ENCODE data around the gene KCP.

The KCP gene

GRCh38 chr7:128854396-128854795 lies 56.1 kb downstream of the KCP start:
- DNase-seq (ENCODE audit: low read depth), result no peak

- DNase-seq (ENCODE audit: low read depth), result no peak
Observed at GRCh38 chr7:128853799-128854198, 56.7 kb downstream of the KCP start.

DNA sequence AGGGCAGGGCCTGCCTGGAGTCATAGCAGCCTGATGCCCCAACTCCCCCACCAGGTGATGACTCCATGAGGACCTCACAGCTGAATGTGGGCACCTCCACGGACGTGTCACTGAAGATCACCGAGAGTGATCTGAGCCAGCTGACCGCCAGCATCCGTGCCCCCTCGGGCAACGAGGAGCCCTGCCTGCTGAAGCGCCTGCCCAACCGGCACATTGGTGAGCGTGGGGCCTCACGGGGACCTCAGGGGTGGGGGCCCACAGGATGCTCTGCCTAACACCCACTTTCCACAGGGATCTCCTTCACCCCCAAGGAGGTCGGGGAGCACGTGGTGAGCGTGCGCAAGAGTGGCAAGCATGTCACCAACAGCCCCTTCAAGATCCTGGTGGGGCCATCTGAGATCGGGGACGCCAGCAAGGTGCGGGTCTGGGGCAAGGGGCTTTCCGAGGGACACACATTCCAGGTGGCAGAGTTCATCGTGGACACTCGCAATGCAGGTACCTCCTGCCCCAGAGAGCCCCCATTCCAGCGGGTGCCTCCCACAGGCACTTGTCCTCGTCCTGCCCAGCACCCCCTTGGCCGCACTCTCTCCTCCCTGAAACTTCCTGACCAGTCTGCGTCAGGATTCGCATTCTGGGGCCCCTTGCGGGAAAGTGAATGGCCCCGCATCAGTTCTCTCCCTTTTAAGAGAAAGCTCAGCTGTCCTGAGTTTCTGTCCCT lies 57.8 kb downstream of the KCP start:
- DNase-seq (ENCODE audit: low read depth), result no peak

DNA sequence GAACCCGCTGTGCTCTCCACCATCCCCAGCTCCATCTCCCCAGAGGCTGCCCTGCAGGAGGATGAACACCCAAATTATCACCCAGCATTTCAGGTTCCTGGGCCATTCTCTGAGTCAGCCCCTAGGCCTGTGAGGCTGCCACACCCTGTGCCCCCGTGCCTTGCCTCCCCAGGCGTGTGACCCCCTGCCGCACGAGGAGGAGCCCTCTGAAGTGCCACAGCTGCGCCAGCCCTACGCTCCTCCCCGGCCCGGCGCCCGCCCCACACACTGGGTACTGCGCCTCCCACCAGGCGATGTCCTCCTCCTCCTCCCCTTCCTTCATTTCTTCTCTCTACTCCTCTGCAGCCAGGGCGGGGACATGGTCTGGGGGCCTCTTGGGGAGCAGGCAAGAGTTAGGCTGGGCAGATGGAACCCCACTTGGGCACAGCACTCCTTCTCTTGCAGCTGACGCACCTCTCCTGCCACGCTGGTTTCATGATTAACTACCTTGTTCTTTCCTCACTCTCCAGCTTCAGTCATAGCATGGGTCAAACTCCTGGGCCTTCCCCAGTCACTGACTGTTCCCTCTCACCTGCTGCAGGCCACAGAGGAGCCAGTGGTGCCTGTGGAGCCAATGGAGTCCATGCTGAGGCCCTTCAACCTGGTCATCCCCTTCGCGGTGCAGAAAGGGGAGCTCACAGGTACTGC lies 60.6 kb downstream of the KCP start:
- no peak for DNase-seq (ENCODE audit: low read depth)

- no peak for DNase-seq (ENCODE audit: low read depth)
Observed at GRCh38 chr7:128849156-128849515, 61.4 kb downstream of the KCP start.

- no peak for DNase-seq (ENCODE audit: low read depth)
Observed at GRCh38 chr7:128848289-128849155, 62.0 kb downstream of the KCP start.

DNA sequence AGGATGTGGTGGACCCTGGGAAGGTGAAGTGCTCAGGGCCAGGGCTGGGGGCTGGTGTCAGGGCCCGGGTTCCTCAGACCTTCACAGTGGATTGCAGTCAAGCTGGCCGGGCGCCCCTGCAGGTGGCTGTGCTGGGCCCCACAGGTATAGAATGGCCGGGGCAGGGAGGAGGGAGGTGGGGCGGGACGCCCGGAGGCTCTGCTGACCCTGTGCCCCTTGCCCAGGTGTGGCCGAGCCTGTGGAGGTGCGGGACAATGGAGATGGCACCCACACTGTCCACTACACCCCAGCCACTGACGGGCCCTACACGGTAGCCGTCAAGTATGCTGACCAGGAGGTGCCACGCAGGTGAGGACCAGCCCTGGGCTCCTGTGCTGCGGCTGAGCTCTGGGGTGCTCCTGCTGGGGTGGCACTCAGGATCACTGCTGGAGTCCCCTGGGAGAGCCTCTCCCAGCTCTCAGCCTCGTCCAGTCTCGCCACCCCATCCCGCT lies 62.7 kb downstream of the KCP start:
- DNase-seq (ENCODE audit: low read depth), result no peak

DNA sequence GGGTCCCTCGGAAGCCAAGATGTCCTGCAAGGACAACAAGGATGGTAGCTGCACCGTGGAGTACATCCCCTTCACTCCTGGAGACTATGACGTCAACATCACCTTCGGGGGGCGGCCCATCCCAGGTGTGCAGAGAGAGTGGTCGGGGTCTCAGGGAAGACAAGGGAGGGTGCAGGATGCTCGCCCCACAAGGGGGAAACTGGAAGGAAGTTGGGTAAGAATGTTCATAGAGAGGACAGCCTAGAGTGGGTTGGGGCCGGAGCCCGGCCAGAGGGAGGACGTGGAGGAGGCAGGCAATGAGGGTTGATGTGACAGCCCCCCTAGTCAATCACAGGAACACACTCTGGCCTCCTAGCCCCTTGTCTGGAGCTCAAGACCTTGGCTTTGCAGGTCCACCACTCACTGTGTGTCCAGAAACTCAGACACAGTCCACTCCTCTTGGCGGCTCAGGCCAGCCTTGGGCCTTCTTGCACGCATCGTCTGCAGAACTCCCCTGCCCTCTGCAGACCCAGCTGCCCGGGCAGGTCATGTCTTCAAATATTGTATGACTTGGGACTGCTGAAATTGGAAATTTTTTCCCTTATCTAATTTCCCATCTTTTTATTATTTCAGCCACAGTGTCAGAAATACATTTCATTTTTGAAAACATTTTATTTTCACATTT lies 63.6 kb downstream of the KCP start:
- DNase-seq (ENCODE audit: low read depth), result no peak

DNA sequence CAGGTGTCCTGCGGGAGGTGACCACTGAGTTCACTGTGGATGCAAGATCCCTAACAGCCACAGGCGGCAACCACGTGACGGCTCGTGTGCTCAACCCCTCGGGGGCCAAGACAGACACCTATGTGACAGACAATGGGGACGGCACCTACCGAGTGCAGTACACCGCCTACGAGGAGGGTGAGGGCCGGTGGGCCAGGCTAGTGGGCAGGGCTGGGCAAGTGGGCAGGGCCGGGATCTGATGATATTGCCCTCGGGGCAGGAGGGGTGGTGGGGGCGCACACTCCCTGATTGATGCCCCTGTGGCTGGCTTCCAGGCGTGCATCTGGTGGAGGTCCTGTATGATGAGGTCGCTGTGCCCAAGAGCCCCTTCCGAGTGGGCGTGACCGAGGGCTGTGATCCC lies 64.5 kb downstream of the KCP start:
- DNase-seq (ENCODE audit: low read depth), result no peak

- DNase-seq (ENCODE audit: low read depth), result no peak
Observed at GRCh38 chr7:128845475-128845874, 65.0 kb downstream of the KCP start.

- DNase-seq (ENCODE audit: low read depth), result no peak
Observed at GRCh38 chr7:128844777-128845311, 65.7 kb downstream of the KCP start.

GRCh38 chr7:128843938-128844621 lies 66.4 kb downstream of the KCP start:
- no peak for DNase-seq (ENCODE audit: low read depth)

DNA sequence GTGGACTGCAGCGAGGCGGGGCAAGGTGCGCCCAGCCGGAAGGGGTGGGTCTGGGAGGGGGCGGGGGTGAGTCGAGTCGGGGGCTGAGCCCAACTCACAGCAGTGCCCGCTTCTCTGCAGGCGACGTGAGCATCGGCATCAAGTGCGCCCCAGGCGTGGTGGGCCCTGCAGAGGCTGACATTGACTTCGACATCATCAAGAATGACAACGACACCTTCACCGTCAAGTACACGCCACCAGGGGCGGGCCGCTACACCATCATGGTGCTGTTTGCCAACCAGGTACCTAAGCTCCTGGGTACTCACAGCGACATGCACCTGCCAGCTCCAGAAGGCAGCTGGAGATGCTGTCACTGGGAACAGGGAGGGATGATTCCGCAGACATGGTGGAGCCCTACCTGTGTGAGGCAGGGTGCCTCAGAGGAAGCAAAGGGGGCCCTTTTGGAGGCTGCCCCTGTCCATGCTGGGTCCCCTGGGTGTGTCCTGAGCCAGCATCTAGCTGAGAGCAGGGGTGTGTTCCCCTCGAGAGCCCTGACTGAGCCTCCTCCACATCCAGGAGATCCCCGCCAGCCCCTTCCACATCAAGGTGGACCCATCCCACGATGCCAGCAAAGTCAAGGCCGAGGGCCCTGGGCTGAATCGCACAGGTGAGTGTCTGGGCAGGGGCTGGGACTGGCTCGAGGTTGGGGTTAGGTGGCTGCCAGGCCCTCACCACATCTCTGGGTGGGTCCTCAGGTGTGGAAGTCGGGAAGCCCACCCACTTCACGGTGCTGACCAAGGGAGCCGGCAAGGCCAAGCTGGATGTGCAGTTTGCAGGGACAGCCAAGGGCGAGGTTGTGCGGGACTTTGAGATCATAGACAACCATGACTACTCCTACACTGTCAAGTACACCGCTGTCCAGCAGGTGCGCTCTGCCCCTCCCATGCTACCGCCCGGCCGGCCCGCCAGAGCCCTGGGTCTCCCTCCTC lies 67.6 kb downstream of the KCP start:
- DNase-seq (ENCODE audit: low read depth), result no peak

DNA sequence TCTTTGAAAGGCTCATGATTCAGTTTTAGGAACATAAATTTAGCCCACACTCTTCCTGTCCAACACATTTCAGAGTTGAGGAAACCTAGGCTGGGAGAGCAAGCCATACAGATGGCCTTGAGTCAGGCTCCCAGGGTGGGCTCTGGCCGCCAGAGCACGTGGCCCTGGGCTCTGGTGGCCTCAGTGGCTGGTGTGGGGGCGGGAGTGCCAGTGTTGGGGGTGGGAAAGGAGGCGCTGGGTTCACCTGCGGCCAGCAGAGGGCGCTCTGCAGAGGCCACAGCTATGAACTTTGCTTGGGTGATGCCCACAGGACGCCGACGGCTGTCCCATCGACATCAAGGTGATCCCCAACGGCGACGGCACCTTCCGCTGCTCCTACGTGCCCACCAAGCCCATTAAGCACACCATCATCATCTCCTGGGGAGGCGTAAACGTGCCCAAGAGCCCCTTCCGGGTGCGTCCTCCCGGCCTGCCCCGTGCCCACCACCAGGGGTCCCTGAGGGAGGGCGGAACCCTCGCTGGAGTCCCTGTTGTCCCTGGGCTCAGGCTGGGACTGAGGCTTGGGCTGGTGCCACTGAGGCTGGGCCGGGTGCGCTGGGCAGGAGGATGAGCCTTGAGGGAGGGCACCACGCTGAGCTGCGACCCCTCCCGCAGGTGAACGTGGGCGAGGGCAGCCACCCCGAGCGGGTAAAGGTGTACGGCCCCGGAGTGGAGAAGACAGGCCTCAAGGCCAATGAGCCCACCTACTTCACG lies 68.4 kb downstream of the KCP start:
- no peak for DNase-seq (ENCODE audit: low read depth)

DNA sequence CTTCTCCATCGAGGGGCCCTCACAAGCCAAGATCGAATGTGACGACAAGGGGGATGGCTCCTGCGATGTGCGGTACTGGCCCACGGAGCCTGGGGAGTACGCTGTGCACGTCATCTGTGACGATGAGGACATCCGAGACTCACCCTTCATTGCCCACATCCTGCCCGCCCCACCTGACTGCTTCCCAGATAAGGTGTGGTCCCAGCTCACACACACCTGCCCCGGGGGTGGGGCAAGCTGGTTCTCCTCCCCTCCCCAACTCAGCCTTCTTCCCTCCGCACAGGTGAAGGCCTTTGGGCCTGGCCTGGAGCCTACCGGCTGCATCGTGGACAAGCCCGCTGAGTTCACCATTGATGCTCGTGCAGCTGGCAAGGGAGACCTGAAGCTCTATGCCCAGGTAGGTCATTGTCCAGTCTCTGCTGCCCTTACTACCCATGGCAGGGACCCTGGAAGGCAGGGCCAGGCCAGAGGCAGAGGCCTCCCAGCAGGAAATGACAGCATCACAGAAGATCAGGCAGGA lies 69.3 kb downstream of the KCP start:
- DNase-seq (ENCODE audit: low read depth), result no peak

DNA sequence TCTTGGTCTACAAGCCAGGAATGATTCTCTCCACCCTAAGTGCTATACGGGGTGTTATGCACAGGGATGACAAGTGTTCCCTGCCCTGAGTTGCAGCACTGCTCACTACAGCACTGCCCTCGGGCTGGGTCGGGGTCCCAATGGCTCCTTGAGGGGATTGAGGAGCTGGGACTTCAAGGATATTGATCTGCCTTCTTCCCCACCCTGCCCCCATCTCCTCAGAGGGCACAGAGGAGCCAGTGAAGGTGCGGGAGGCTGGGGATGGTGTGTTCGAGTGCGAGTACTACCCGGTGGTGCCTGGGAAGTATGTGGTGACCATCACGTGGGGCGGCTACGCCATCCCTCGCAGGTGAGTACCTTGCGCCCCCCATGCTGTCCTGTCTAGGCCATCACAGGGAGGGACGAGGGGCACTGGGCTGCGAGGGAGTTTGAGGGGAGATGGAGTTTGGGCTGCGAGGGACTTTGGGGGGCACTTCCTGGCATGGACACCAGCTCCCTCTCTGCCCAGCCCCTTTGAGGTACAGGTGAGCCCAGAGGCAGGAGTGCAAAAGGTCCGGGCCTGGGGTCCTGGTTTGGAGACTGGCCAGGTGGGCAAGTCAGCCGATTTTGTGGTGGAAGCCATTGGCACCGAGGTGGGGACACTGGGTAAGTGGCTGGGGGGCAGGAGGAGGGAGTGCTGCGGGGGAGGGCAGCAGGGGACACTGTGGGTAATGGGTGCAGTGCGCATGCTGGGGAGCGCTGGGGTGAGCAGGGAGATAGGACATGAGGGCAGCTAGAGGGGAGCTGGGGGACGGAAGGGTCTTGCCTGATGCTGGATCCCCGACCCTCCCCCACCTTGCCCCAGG lies 70.0 kb downstream of the KCP start:
- DNase-seq (ENCODE audit: low read depth), result no peak

DNA sequence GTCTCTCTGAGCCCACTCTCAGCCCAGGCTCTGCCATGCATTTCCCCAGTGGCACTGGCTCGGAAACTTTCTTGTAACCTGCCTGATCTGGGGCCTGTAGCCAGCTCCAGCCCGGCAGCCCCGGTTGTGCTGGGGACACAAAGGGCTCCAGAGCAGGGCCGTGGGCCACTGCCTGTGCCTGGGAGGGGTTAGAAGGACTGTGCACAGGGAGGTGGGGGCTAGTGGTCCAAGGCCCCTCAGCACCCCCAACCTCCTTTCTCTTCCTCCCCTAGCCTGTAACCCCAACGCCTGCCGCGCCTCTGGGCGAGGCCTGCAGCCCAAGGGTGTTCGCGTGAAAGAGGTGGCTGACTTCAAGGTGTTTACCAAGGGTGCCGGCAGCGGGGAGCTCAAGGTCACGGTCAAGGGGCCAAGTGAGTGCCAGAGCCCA lies 70.7 kb downstream of the KCP start:
- DNase-seq (ENCODE audit: low read depth), result no peak
